Mucosa of rectum (tissue), 2 donors: ENCODE results near the gene SORBS2.
A peak's percentile ranks its signal among the peaks of the same experiment; 100 is the strongest.

Experiments used
- H3K27ac ChIP-seq, 2 donors: one replicate each; pipeline ENCODE4 v1.7.0; 2013; ENCODE audit warnings: inconsistent platforms in 2 of 2, low read depth in 2 of 2, low read length in 2 of 2
- H3K27me3 ChIP-seq, 2 donors: one replicate each; pipeline ENCODE4 v1.7.0; 2013; ENCODE audit warnings: low read length in 2 of 2; ENCODE audit not compliant: control insufficient read depth in 2 of 2, insufficient read depth in 2 of 2
- H3K36me3 ChIP-seq, 2 donors: one replicate each; pipeline ENCODE4 v1.7.0; 2013; ENCODE audit warnings: low read length in 2 of 2; ENCODE audit not compliant: control insufficient read depth in 2 of 2, insufficient read depth in 2 of 2
- H3K4me1 ChIP-seq, 2 donors: one replicate each; pipeline ENCODE4 v1.7.0; 2013; ENCODE audit warnings: low read length in 2 of 2, mild to moderate bottlenecking in 1 of 2; ENCODE audit not compliant: control insufficient read depth in 2 of 2, insufficient read depth in 2 of 2
- H3K4me3 ChIP-seq, 2 donors: one replicate each; pipeline ENCODE4 v1.7.0; 2013; ENCODE audit warnings: low read length in 2 of 2
- H3K9ac ChIP-seq, 2 donors: one replicate each; pipeline ENCODE4 v1.7.0; 2013; ENCODE audit warnings: low read length in 2 of 2, low read depth in 1 of 2, mild to moderate bottlenecking in 1 of 2
- H3K9me3 ChIP-seq, 2 donors: one replicate each; pipeline ENCODE4 v1.7.0; 2013; ENCODE audit warnings: low read length in 2 of 2; ENCODE audit not compliant: control insufficient read depth in 2 of 2
- donor health status: healthy.
- donor health status: Normal muscosa, but diverticular disease.

Gene SORBS2

DNA sequence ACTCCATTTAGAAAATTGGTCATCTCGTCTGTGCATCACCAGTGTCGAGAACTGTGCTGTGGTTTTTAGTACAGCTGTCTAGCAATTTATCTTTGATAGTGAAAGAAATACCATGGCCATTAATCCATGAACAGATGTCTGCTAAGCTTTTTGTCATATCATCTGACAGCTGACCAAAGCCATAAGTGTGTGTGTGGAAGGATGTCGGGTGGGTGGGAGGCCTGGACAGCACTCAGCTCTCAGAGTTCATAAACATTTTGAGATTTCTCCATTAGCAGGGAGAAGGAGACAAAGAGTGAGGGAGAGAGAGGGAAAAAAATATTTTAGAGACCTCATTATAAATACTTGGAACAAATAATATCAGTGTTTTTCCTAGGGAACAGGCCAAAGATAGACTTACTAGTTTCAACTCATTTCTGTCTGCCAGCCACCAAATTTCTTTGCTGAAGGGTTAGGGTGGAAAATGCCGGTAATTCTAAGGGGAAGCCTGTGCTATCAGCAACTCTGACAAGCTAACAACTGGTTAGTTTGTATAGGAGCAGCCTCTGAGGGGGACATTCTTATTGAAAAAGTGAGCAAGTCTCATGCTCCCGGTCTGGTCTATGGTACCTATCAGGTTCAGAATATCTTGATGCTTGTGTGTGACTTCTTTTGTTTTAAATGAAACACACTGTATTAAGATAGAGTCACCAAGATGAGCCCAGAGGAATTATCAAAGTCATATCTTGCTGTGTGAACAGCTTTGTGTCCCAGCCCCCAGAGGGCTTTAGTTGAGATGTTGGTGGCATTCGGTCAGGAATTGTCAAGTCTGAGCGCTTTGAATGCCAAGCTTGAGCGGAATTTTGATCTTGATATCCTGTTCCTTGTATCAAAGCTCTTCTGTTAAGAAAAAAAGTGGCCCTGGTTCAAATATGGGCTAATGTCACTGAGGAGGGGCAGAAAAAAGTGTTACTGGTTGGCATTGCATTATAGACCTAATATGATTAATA lies 234.7 kb downstream of the SORBS2 start:
- H3K4me3 ChIP-seq, result no peak overlapping the region
- H3K27ac ChIP-seq, result peak overlapping the region; percentile 37 to 52
- no peaks in the 10 kb centered on the region for H3K27me3 ChIP-seq
- no peaks in the 10 kb centered on the region for H3K9me3 ChIP-seq
- no peaks in the 10 kb centered on the region for H3K4me1 ChIP-seq
- H3K9ac ChIP-seq, result no peak overlapping the region
- no peaks in the 10 kb centered on the region for H3K36me3 ChIP-seq

- Histone ChIP-seq H3K4me1 (no peaks in the 10 kb centered on the region), H3K9ac (no peak overlapping the region), H3K4me3 (no peak overlapping the region), H3K9me3 (no peaks in the 10 kb centered on the region), H3K27me3 (no peaks in the 10 kb centered on the region), H3K36me3 (no peaks in the 10 kb centered on the region), H3K27ac (peak overlapping the region; percentile 35 to 52)
Measured at GRCh38 chr4:185576314-185576961, 235.6 kb downstream of the SORBS2 start.

DNA sequence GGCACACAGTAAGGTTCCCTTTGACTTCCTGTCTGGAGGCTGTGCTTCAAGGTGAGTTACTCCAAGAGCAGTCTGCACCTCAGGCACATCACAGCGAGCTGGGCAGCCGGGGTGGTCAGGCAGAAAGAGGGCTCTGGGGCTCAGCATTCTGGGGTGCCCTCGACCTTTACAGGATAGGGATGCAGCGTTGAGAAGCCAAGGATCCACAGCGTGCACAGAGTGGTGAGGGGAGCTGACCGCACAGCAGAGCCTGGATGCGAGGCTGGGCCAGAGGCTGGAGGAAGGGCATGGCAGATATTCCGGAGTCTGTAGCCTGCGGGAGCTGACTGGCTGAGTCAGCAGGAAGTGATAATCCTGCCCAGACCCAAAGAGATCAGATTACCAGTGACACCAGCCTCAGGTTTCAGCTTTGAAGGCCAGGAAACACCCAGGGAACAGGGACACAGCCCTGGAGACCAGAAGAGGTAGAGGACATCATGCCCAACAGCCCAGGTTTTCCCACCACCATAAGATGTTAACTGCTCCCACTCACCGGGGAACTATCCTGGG lies 238.3 kb downstream of the SORBS2 start:
- Histone ChIP-seq H3K4me3 (no peak overlapping the region), H3K27ac (no peak overlapping the region), H3K9me3 (no peaks in the 10 kb centered on the region), H3K9ac (no peak overlapping the region), H3K4me1 (no peaks in the 10 kb centered on the region), H3K27me3 (no peaks in the 10 kb centered on the region), H3K36me3 (no peaks in the 10 kb centered on the region)

- H3K4me3 ChIP-seq, result no peak overlapping the region
- H3K27ac ChIP-seq, result no peak overlapping the region
- H3K4me1 ChIP-seq, result peaks cover 0 to 3% of the 10 kb centered on the region in 2 donors
- H3K36me3 ChIP-seq, result no peaks in the 10 kb centered on the region
- H3K27me3 ChIP-seq, result no peaks in the 10 kb centered on the region
- H3K9me3 ChIP-seq, result no peaks in the 10 kb centered on the region
- no peak overlapping the region for H3K9ac ChIP-seq
Measured at GRCh38 chr4:185570727-185571126, 241.3 kb downstream of the SORBS2 start.

DNA sequence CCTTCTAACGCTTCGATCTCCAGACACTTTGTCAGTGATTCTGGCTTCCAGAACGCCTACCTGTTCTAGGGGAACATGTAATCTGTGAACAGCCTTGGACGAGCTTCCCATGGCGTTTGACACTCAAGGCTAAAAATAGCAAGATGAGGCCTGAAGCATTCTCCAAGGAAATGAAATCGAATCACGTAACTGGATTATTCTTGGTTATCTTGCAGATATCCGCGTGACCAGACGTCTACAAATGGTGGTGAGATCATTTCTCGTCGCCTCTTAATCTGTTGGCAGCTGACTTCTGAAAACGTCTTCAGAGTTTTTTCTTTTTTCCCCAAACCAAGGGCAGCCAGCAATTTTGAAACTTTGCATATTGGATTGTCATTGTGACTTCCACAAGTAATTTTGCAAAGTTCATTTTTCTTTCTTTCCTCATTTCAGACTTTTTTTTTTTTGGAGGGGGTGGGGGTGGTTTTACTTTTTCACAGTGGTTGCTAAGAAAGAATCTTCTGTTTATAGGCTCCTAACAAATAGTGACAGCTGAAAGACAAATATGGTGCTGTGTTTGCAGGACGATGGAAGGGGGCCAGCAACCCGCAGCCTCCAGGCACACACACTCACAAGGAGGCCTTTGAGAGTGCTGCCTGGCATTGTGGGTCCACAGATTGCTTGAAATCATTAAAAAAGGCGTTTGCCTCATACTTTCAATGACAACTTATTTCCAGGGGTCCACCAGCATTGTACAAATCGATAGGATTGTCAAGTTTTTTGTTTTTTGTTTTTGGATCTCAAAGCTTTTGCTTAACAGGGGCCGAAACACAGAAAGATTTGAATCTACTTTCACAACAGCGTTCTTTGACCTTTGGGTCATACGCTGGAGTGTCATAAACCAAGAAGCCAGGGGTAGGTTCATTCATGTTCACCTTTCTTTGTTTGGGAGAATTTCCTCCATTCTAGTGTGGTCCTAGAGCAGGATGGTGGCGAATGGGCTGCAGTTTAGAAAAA lies 244.3 kb downstream of the SORBS2 start:
- Histone ChIP-seq H3K36me3 (no peaks in the 10 kb centered on the region), H3K9me3 (no peaks in the 10 kb centered on the region), H3K27ac (peak overlapping the region; percentile 63 to 80), H3K4me3 (no peak overlapping the region), H3K9ac (no peak overlapping the region), H3K4me1 (peaks cover 0 to 3% of the 10 kb centered on the region in 2 donors), H3K27me3 (no peaks in the 10 kb centered on the region)

- Histone ChIP-seq H3K4me3 (no peak overlapping the region), H3K27ac (peak overlapping the region; percentile 63 to 80), H3K4me1 (peaks cover 0 to 3% of the 10 kb centered on the region in 2 donors), H3K9ac (no peak overlapping the region), H3K36me3 (no peaks in the 10 kb centered on the region), H3K9me3 (no peaks in the 10 kb centered on the region), H3K27me3 (no peaks in the 10 kb centered on the region)
Measured at GRCh38 chr4:185566972-185567371, 245.0 kb downstream of the SORBS2 start.

DNA sequence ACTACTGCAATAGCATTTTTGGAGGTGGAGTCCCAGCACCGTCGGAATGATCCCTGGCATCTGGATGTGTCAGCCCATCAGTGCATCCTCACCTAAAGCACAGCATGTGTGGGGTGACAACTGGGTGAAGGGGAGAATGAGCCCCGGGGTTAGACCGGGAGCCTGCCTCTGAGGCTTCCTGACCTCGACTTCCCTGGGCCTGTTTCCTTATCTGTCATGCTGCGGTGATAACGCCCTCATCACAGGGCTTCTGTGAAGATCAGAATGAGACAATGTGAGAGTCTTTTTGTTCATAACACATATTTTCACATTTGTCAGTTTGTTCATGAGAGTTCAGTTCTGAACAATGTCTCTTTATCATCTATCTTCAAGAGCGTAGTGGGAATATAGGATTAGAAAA lies 245.6 kb downstream of the SORBS2 start:
- H3K9me3 ChIP-seq, result no peaks in the 10 kb centered on the region
- H3K9ac ChIP-seq, result no peak overlapping the region
- peaks cover 0 to 3% of the 10 kb centered on the region in 2 donors for H3K4me1 ChIP-seq

DNA sequence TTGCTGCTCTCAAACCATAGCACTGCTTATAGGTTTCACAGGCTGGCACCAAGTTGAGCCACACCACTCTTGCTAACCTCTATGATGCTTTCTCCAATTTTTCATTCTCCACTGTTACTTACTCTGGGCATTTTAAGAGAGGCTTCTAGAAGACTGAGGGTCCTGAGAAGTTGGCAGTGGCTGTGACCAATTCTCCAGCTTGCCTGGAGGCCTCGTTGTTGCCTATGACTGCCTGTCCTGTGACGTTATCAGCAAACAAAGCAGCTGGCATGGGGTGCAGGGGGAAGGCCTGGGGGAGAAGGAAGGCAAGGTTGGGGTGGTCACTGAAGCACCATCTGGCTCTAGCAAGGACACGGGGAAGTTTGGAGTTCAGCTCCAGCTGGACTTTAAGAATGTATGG lies 246.3 kb downstream of the SORBS2 start:
- Histone ChIP-seq H3K4me3 (no peak overlapping the region), H3K4me1 (peaks cover 0 to 3% of the 10 kb centered on the region in 2 donors), H3K9me3 (no peaks in the 10 kb centered on the region), H3K36me3 (no peaks in the 10 kb centered on the region), H3K27me3 (no peaks in the 10 kb centered on the region), H3K9ac (no peak overlapping the region), H3K27ac (peak overlapping the region; percentile 2 to 33)

More for the DNA sequence above, 245.6 kb downstream of the SORBS2 start:
- H3K27me3 ChIP-seq, result no peaks in the 10 kb centered on the region
- H3K36me3 ChIP-seq, result no peaks in the 10 kb centered on the region
- no peak overlapping the region for H3K4me3 ChIP-seq
- peak overlapping the region; percentile 63 to 80 for H3K27ac ChIP-seq

DNA sequence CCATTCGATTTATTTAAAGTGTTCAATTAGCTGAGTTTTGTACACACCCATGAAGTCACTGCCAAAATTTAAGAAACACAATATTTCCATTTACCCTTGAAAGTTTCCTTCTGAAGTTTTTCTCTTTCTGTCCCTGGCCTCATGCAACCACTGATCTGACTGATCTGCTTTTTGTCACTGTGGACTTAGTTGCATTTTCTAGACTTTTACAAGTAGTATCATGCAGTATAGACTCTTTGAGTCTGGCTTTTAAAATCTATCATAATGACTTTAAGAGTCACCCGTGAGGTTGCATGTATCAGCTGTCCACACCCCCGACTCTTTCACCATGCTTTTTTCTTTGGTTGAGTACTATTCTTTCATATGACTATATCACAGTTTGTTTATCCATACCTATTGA lies 247.6 kb downstream of the SORBS2 start:
- no peaks in the 10 kb centered on the region for H3K9me3 ChIP-seq
- H3K36me3 ChIP-seq, result no peaks in the 10 kb centered on the region
- peaks cover 0 to 3% of the 10 kb centered on the region in 2 donors for H3K4me1 ChIP-seq
- H3K27ac ChIP-seq, result no peak overlapping the region
- H3K27me3 ChIP-seq, result no peaks in the 10 kb centered on the region
- H3K4me3 ChIP-seq, result no peak overlapping the region
- no peak overlapping the region for H3K9ac ChIP-seq
